Stimulated activated CD8-positive, alpha-beta memory T cell treated with anti-CD3 and anti-CD28 coated beads, Interleukin-7, amount 100 ng/mL, for 48 hours (primary cell): ENCODE data around the gene NLRP10.
"Not testable (repeated sequence)": the region's sequence is repeated elsewhere in the genome, so short reads cannot be mapped to it uniquely, and the experiment has no call there.

Source experiments
- DNase-seq, 2 donors: peaks; one replicate each; pipeline ENCODE4 v3.0.0-alpha.2; 2020; ENCODE audit warnings: low read depth in 1 of 2; ENCODE audit errors: extremely low read depth in 1 of 2

The NLRP10 gene

GRCh38 chr11:7965386-7965785 is at the start of gene NLRP10:
NLRP10 (minus strand) TSS chr11:7965447; CDS start chr11:7963495, 1,952 bp downstream.
- DNase-seq = no peak

GRCh38 chr11:8013833-8014232 is 48.6 kb upstream of the NLRP10 start:
- DNase-seq = no peak

GRCh38 chr11:8011981-8012444 is 46.8 kb upstream of the NLRP10 start:
- no peak for DNase-seq

- DNase-seq = no peak
Measured at GRCh38 chr11:8011371-8011770, 46.1 kb upstream of the NLRP10 start.

- DNase-seq = no peak
Measured at GRCh38 chr11:8009856-8010255, 44.6 kb upstream of the NLRP10 start.

- no peak for DNase-seq
Measured at GRCh38 chr11:8008212-8008611, 43.0 kb upstream of the NLRP10 start.

- no peak for DNase-seq
Measured at GRCh38 chr11:8006349-8006977, 41.2 kb upstream of the NLRP10 start.

GRCh38 chr11:8005556-8005955 is 40.3 kb upstream of the NLRP10 start:
- no peak for DNase-seq

- DNase-seq = no peak
Measured at GRCh38 chr11:8004008-8004407, 38.8 kb upstream of the NLRP10 start.

- no peak for DNase-seq
Measured at GRCh38 chr11:8003187-8003586, 37.9 kb upstream of the NLRP10 start.

- no peak for DNase-seq
Measured at GRCh38 chr11:8002676-8003075, 37.4 kb upstream of the NLRP10 start.

GRCh38 chr11:8000390-8000789 is 35.1 kb upstream of the NLRP10 start:
- no peak for DNase-seq

- DNase-seq = no peak
Measured at GRCh38 chr11:7999795-8000194, 34.5 kb upstream of the NLRP10 start.

- no peak for DNase-seq
Measured at GRCh38 chr11:7994581-7995278, 29.5 kb upstream of the NLRP10 start.

- not testable (repeated sequence) for DNase-seq
Measured at GRCh38 chr11:7987560-7987883, 22.3 kb upstream of the NLRP10 start.

GRCh38 chr11:7986768-7987559 is 21.7 kb upstream of the NLRP10 start, which contains the start of gene EIF3F:
EIF3F (plus strand) TSS chr11:7987337; CDS start chr11:7987353, 16 bp downstream.
- DNase-seq = peak; percentile 55 to 80

GRCh38 chr11:7983832-7984590 is 18.8 kb upstream of the NLRP10 start:
- DNase-seq = no peak

- DNase-seq = no peak
Measured at GRCh38 chr11:7982582-7983119, 17.4 kb upstream of the NLRP10 start.

GRCh38 chr11:7981619-7982157 is 16.4 kb upstream of the NLRP10 start:
- DNase-seq = no peak

GRCh38 chr11:7977232-7977917 is 12.1 kb upstream of the NLRP10 start:
- DNase-seq = no peak
